Measurements from ENCODE around the gene AATF.

- TF ChIP-seq CTCF (IDR thresholded peaks at IDR 0.05) (no peak), POLR2A (IDR thresholded peaks at IDR 0.05) (no peak), EP300 (IDR thresholded peaks at IDR 0.05) (no peak)
These were observed 77.2 kb downstream of the AATF start for GRCh38 chr17:37025847-37026530.

All from ovary (tissue), 3 donors.